Sigmoid colon (tissue), 7 donors: ENCODE results near the gene PELO. TPM values are rescaled to one million over a fixed set of nuclear protein-coding genes. Genes with fewer than 3 reads are reported as not detected.

ENCODE experiments used
- DNase-seq: peaks from one replicate; pipeline ENCODE4 v3.0.0-alpha.2; 2019
- H3K27ac ChIP-seq, 4 donors: fragments of 200-600 bp; sonication (generic); one replicate each; pipeline ENCODE4 v1.5.1; 2016 to 2019; ENCODE audit warnings: mild to moderate bottlenecking in 1 of 4
- H3K27me3 ChIP-seq, 3 donors: fragments of 200-600 bp; sonication (generic); one replicate each; pipeline ENCODE4 v1.5.1; 2019; ENCODE audit warnings: mild to moderate bottlenecking in 1 of 3
- H3K36me3 ChIP-seq, 4 donors: fragments of 200-600 bp; sonication (generic); one replicate each; pipeline ENCODE4 v1.5.1; 2016 to 2019
- H3K4me1 ChIP-seq, 4 donors: fragments of 200-600 bp; sonication (generic); one replicate each; pipeline ENCODE4 v1.5.1; 2017 to 2019
- H3K4me3 ChIP-seq, 4 donors: fragments of 200-600 bp; sonication (generic); one replicate each; pipeline ENCODE4 v1.5.1; 2017 to 2019; ENCODE audit warnings: mild to moderate bottlenecking in 2 of 4, moderate library complexity in 1 of 4
- H3K9me3 ChIP-seq, 4 donors: fragments of 200-600 bp in 3 of 4; sonication (generic) in 3 of 4; one replicate each; pipeline versions ENCODE4 v1.5.1 to v1.6.1; 2013 to 2019
- EP300 ChIP-seq, 4 donors: sonication (generic); formaldehyde crosslinking; IDR thresholded peaks; one replicate each; pipeline ENCODE4 v1.6.1; 2017; ENCODE audit warnings: antibody characterized with exemption in 4 of 4
- POLR2A ChIP-seq, 2 donors: fragments of 450-650 bp; IDR thresholded peaks; one replicate each; pipeline ENCODE4 v1.6.1; 2016; ENCODE audit warnings: antibody characterized with exemption in 2 of 2, mild to moderate bottlenecking in 2 of 2, moderate library complexity in 2 of 2
- POLR2AphosphoS5 ChIP-seq, 4 donors: sonication (generic); formaldehyde crosslinking; IDR thresholded peaks; one replicate each; pipeline ENCODE4 v1.6.1; 2017; ENCODE audit warnings: antibody characterized with exemption in 4 of 4
- WGBS, 2 donors: extraction: QIAGEN DNeasy Blood & Tissue Kit; methylation state at CpG; one replicate each; pipeline ENCODE4 v1.1.7; 2013; 5-methylcytosine and 5-hydroxymethylcytosine counted together
- intact Hi-C: fragments of 100-400 bp; cut with DNase I; formaldehyde crosslinking; loops from one replicate; pipeline ENCODE4 v1.15.1; 2023
- polyA plus RNA-seq, 3 donors: library from polyadenylated mRNA; stranded (reverse); fragments of 200-250 nt; gene quantifications; one replicate each; pipeline ENCODE4 v1.2.3, GENCODE V29; 2013
- total RNA-seq, 4 donors: library from RNA; depleted of rRNA; stranded (reverse); fragments of >200 nt; gene quantifications; one replicate each; pipeline ENCODE4 v1.1.0, GENCODE V29; 2016
- TF ChIP-seq, protein P1 (sequence below), 4 experiments: fragments of 450-650 bp in 3 of 4; fragments of 200-600 bp in 1 of 4; IDR thresholded peaks; one replicate each; pipeline ENCODE4 v1.5.1; 2016 to 2019; ENCODE audit warnings: antibody characterized with exemption in 4 of 4, mild to moderate bottlenecking in 3 of 4, moderate library complexity in 2 of 4
- donor health status: healthy with polysubstance abuse.
- donor health status: Bipolar disorder and iron deficiency.
- donor health status: healthy.

PELO gene
- total and polyA plus RNA-seq, 7 donors: 3.9 to 60.1 (median 37.1) TPM

DNA sequence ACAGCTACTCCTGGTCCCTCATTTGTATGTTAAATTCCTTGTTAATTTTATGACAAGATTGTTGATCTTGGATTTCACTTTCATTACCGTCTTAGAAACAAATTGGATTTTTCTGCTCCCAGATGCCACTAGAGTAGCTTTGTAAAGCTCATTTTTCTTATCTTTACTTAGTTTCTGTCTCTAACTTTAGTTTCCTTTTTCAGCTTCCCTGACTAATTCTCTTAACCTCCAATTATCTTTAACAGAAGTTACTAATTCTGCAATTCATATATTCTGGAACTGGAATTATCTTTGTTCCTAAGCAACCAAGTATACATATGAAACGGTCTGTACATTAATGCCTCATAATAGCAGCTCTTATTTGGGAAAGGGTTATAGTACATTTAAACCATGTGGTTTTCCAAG is 16.7 kb downstream of the PELO start:
- Histone ChIP-seq H3K4me1 (peaks cover 0 to 93% (median 78%) of the 10 kb centered on the region in 4 donors), H3K9me3 (no peaks in the 10 kb centered on the region), H3K4me3 (peak overlapping the region in 3 of 4 donors; percentile 1 to 71 (median 56)), H3K36me3 (peaks cover 0 to 8% (median 0%) of the 10 kb centered on the region in 4 donors), H3K27ac (peak overlapping the region; percentile 91 to 97 (median 94)), H3K27me3 (no peaks in the 10 kb centered on the region)
- TF ChIP-seq, protein P1, sequence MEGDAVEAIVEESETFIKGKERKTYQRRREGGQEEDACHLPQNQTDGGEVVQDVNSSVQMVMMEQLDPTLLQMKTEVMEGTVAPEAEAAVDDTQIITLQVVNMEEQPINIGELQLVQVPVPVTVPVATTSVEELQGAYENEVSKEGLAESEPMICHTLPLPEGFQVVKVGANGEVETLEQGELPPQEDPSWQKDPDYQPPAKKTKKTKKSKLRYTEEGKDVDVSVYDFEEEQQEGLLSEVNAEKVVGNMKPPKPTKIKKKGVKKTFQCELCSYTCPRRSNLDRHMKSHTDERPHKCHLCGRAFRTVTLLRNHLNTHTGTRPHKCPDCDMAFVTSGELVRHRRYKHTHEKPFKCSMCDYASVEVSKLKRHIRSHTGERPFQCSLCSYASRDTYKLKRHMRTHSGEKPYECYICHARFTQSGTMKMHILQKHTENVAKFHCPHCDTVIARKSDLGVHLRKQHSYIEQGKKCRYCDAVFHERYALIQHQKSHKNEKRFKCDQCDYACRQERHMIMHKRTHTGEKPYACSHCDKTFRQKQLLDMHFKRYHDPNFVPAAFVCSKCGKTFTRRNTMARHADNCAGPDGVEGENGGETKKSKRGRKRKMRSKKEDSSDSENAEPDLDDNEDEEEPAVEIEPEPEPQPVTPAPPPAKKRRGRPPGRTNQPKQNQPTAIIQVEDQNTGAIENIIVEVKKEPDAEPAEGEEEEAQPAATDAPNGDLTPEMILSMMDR (IDR thresholded peaks at IDR 0.05): no peak
- TF ChIP-seq POLR2A (IDR thresholded peaks at IDR 0.05) (no peak), POLR2AphosphoS5 (IDR thresholded peaks at IDR 0.05) (no peak)
- 46 to 59% methylated on average over 2 of the region's 2 CpGs for WGBS, 2 donors
- intact Hi-C loops: loop anchor here (5.0 kb wide), 1 partner anchor 33 kb away; no protein-coding TSS in a partner anchor
- DNase-seq: no peak

DNA sequence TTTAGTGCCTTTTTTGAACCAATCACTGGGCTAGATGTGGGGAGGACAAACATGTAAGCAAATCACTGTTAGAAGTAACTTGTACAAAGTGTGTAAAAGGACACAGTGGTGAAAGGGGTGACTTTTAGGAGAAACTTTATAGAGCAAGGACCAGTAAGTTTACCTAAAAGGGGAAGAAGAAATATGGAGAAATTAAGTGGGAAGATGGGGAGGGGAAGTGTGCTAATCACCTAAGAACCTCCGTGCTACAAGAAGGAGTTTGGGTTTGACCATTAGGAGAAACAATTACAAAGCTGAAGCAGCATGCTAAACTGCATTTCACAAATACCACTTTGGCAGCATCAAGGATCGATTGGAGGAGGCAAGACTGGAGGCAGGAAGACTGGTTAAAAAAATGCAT is 17.3 kb downstream of the PELO start:
- H3K27me3 ChIP-seq: no peaks in the 10 kb centered on the region
- TF ChIP-seq, protein P1 (IDR thresholded peaks at IDR 0.05): no peak
- TF ChIP-seq POLR2AphosphoS5 (IDR thresholded peaks at IDR 0.05): no peak
- TF ChIP-seq POLR2A (IDR thresholded peaks at IDR 0.05): no peak
- TF ChIP-seq EP300 (IDR thresholded peaks at IDR 0.05): no peak
- no peaks in the 10 kb centered on the region for H3K9me3 ChIP-seq
- H3K36me3 ChIP-seq: peaks cover 0 to 8% (median 0%) of the 10 kb centered on the region in 4 donors
- peak overlapping the region in 3 of 4 donors; percentile 1 to 71 (median 56) for H3K4me3 ChIP-seq
- peak overlapping the region; percentile 91 to 97 (median 94) for H3K27ac ChIP-seq
- peaks cover 0 to 94% (median 81%) of the 10 kb centered on the region in 4 donors for H3K4me1 ChIP-seq
- WGBS, 2 donors: 79 to 85% methylated on average over 2 of the region's 2 CpGs
- intact Hi-C loops: loop anchor here (5.0 kb wide), 1 partner anchor 32 kb away; no protein-coding TSS in a partner anchor
- DNase-seq: no peak

DNA sequence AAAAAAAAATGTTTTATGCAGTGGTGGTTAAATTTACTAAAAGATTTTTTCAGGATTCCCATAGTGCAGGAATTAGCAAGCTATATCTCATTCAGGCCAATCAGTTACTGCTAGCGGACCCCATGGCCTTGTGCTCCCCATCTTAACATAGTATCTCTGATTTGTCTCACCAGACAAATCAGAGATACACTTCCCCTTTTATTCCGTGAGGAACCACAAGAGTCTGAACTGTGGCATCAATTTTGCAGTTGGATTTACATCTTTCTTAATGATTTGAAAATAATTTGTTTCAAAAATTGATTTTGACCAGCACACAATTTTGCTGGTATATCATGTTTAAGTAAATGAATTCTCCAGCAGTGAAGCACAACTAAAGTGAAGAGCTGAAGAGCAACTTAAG is 17.9 kb downstream of the PELO start:
- no peak for DNase-seq
- Histone ChIP-seq H3K9me3 (no peaks in the 10 kb centered on the region), H3K4me3 (no peak overlapping the region), H3K4me1 (peaks cover 0 to 95% (median 84%) of the 10 kb centered on the region in 4 donors), H3K27ac (peak overlapping the region; percentile 91 to 97 (median 94)), H3K27me3 (no peaks in the 10 kb centered on the region), H3K36me3 (peaks cover 0 to 8% (median 0%) of the 10 kb centered on the region in 4 donors)
- intact Hi-C loops: no loop called here
- TF ChIP-seq POLR2A (IDR thresholded peaks at IDR 0.05) (no peak), EP300 (IDR thresholded peaks at IDR 0.05) (no peak), POLR2AphosphoS5 (IDR thresholded peaks at IDR 0.05) (no peak)
- TF ChIP-seq, protein P1 (IDR thresholded peaks at IDR 0.05): no peak
- WGBS, 2 donors: 78 to 87% methylated on average over 2 of the region's 2 CpGs

DNA sequence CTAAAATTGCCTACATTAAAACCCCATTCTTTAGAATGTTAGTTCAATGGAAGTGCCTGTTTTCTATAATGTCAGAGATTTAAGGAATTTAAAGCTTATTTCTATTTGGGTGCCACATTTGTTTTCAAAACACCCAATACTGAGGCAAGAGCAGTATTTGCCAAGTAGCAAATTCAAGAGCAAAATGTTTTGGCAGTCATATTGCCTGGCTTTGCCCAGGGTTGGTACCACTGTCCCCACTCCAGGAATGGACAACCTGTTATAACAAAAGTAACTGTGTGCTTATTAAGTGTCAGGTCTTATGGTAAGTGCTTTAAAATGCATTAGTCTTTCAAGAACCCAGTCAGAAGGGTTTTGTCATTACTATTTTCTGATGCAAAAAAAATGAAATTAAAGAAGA is 19.3 kb downstream of the PELO start:
- Histone ChIP-seq H3K4me3 (no peak overlapping the region), H3K27me3 (no peaks in the 10 kb centered on the region), H3K27ac (peak overlapping the region; percentile 71 to 97 (median 94)), H3K9me3 (no peaks in the 10 kb centered on the region), H3K4me1 (peaks cover 0 to 98% (median 90%) of the 10 kb centered on the region in 4 donors), H3K36me3 (peaks cover 0 to 2% (median 0%) of the 10 kb centered on the region in 4 donors)
- DNase-seq: no peak
- TF ChIP-seq EP300 (IDR thresholded peaks at IDR 0.05): no peak
- TF ChIP-seq, protein P1 (IDR thresholded peaks at IDR 0.05): no peak
- TF ChIP-seq POLR2A (IDR thresholded peaks at IDR 0.05): no peak
- TF ChIP-seq POLR2AphosphoS5 (IDR thresholded peaks at IDR 0.05): no peak
- intact Hi-C loops: no loop called here

DNA sequence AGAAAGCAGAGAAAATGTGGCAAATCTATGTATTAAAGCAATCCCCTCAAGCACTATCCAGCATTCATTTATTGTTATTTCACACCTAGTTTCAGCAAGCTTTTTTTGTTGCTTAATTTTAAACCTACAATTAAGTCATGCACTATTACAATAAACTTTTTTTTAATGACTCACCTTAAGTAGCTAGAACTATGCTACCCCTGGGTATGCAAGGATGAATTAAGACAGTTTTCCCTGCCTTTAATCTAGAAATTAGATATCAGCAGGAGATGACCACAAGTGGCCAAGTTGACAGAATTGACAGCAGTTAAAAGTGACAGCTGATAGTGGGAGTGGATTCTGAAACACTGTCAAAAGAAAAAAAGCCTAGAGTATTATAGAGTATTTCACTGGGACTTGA is 20.0 kb downstream of the PELO start:
- peaks cover 0 to 98% (median 88%) of the 10 kb centered on the region in 4 donors for H3K4me1 ChIP-seq
- H3K4me3 ChIP-seq: no peak overlapping the region
- H3K9me3 ChIP-seq: no peaks in the 10 kb centered on the region
- intact Hi-C loops: no loop called here
- H3K27me3 ChIP-seq: no peaks in the 10 kb centered on the region
- H3K27ac ChIP-seq: peak overlapping the region; percentile 71 to 97 (median 94)
- no peak for TF ChIP-seq EP300 (IDR thresholded peaks at IDR 0.05)
- DNase-seq: no peak
- H3K36me3 ChIP-seq: no peaks in the 10 kb centered on the region
